Amniotic stem cell (primary cell): Measurements from ENCODE around the gene MX2.
"Not testable (repeated sequence)": the region's sequence is repeated elsewhere in the genome, so short reads cannot be mapped to it uniquely, and the experiment has no call there.

Experiments
- DNase-seq: peaks from one replicate; lab custom pipeline; 2025; lab: John Stamatoyannopoulos, UW

MX2 gene

GRCh38 chr21:41418393-41418792 lies 56.6 kb downstream of the MX2 start:
- no peak for DNase-seq

DNA sequence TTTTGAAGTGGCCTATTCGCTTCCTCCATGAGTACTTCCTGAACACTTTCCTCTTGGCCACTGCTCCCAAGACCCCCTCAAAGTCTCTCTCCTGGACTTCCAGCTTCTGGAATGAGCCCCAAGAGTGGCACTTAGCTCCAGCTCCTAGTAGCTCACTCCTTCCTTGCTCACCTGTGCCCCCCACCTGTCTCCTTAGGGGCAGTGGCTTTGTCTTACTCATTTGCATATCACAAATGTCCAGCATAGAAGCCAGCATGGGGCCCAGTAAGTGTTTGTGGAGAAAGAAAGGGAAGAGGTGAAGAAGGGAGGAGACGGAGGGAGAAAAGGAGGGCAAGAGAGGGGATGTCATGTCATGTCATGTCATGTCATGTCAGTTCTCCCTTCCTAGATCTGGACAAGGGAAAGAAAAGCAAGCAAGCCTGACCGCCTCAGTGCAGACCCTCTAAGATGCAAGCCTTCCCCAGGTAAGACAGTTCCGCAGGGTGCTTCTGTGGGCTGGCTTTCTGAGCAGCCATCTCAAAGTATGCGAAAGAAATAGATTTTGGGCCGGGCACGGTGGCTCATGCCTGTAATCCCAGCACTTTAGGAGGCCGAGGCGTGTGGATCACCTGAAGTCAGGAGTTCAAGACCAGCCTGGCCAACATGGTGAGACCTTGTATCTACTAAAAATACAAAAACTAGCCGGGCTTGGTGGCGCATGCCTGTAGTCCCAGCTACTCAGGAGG lies 57.3 kb downstream of the MX2 start:
- DNase-seq = no peak

DNA sequence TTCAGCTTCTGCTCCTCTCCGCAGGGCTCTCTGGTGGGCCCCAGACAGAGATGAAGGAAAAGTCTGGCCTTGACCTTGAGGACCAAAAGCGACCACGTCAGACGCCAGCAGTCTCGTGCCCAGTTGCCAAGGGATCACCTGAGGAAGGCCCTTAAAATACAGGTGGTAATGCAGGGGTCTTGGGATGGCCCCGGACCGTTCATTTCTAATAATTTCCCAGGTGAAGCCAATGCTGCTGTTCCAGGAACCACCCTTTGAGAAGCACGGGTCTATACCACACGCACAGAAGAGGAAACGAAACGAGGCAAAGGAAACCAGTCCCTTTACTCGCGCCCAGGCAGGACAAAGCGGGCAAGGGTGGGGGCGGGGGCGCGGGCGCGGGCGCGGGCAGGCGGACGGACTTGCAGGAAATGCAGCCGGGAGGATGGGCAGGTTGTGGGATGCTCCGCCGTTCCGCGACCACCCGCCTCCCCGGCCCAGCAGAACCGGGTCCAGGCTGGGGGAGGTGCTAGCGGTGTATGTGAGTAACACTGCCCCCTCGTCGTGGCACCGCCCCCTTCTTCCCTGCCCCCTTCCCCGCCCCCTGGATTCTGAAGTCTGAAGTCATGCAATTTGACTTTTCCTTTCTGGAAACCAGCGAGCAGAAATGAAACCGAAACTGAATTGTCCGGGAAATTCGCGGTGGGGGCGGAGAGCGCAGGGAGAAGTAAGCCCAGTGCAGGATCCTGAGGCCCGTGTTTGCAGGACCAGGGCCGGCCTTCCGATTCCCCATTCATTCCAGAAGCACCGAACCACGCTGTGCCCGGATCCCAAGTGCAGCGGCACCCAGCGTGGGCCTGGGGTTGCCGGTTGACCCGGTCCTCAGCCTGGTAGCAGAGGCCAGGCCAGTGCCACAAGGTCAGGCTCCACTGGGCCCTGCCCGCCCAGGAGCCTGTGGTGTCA lies 58.4 kb downstream of the MX2 start:
- DNase-seq = peak; percentile 68

DNA sequence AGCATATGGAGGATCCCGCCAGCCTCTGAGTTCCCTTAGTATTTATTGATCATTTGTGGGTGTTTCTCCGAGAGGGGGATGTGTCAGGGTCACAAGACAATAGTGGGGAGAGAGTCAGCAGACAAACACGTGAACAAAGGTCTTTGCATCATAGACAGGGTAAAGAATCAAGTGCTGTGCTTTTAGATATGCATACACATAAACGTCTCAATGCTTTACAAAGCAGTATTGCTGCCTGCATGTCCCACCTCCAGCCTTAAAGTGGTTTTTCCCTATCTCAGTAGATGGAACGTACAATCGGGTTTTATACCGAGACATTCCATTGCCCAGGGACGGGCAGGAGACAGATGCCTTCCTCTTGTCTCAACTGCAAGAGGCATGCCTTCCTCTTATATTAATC lies 59.2 kb downstream of the MX2 start:
- not testable (repeated sequence) for DNase-seq

- no peak for DNase-seq
Observed at GRCh38 chr21:41422546-41423304, 60.9 kb downstream of the MX2 start.

- not testable (repeated sequence) for DNase-seq
Observed at GRCh38 chr21:41423305-41423636, 61.4 kb downstream of the MX2 start.

- DNase-seq = no peak
Observed at GRCh38 chr21:41425588-41425953, 63.7 kb downstream of the MX2 start.

- DNase-seq = no peak
Observed at GRCh38 chr21:41425954-41426675, 64.3 kb downstream of the MX2 start, which contains the start of gene MX1. MX1 (plus strand) TSS chr21:41426239; CDS start chr21:41432071, 5,832 bp downstream.

DNA sequence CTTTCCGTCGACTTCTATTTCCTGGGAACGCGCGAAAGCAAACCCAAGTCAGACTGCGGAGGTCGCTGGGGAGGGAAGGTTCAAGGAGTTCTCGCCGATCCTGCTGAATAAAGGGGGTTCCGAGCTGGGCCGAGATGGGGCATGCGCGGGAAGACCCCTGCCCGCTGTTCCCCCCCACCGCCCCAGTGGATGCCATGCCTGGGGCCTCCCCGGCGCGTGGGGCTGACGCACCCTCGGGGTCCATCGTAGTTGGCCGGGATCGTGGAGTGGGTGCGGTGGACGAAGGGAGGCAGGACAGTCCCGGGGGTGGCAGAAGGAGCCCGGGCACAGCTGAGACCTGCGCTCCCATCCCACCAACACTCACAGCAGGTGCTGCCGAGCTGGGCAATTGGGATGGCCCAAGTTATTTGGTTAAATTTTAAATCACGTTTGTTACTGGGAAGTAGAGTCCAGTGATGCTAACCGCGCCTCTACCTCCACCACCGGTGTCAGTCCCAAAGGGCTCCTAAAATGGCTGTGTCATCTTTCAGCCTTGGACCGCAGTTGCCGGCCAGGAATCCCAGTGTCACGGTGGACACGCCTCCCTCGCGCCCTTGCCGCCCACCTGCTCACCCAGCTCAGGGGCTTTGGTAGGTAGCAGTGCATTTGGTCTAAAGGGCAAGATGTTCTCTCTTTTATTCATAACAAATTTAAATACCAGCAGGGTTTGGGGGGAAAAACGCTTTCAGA lies 65.0 kb downstream of the MX2 start:
- no peak for DNase-seq

DNA sequence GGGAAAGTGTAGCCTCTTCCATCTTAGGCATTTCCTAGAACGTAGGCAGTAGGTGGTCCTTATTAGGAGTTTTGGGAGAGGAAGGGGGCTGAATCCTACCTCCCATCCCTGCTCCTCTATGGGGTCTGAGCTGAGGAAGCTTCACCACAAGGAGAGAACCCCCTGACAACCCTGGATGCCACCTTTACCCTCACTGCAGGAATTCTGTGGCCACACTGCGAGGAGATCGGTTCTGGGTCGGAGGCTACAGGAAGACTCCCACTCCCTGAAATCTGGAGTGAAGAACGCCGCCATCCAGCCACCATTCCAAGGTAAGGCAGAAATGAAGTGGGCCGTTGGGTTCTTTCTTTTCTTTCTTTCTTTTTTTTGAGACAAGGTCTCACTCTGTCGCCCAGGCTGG lies 65.7 kb downstream of the MX2 start:
- DNase-seq = no peak

DNA sequence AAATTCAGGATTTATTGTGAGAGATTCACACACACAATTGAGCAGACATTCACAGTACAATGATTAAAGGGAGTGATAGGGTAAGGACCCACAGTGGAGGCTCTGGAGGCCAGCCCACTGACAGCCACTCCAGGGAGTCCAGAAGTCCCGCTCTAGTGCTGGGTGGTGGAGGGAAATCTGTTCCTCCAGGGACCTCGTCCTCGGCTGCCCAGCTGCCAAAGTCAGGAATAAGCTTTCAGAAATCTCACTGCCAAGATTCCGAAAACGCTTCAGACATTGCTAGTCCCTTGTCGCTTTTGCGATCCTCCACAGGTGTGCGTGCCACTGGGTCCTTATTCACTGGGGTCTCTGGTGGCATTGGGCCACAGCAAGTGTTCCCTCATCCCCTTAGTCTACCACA lies 66.5 kb downstream of the MX2 start:
- DNase-seq = no peak

- DNase-seq = no peak
Observed at GRCh38 chr21:41428847-41429246, 67.0 kb downstream of the MX2 start.

GRCh38 chr21:41429305-41429704 lies 67.5 kb downstream of the MX2 start:
- no peak for DNase-seq

DNA sequence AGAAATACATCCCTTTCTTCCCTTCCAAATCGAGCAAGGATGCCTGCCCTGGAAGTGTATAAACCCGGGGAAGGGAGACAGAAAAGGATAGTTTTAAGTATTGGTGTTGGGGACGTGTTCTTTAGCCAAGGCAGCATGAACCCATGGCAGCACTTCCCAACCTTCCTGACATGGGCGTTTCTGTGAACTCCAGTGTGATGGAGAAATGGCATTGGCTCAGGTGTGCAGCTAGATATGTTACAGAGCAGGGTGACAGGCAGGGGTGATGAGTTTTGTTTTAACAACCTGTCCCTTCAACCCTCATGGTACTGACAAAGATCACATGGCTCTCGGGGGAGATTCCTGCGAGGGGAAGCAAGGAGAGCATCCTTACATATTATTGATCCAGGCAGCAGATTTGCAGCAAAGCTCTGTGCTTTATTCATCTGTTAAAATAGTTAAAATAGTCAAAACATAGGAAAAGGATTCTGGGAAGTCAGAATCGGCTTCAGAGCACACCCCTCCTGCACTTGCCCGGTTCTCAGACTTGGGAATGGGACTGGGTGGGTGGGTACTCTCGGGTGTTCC lies 68.2 kb downstream of the MX2 start:
- DNase-seq = no peak

- no peak for DNase-seq
Observed at GRCh38 chr21:41431788-41432548, 70.1 kb downstream of the MX2 start.

DNA sequence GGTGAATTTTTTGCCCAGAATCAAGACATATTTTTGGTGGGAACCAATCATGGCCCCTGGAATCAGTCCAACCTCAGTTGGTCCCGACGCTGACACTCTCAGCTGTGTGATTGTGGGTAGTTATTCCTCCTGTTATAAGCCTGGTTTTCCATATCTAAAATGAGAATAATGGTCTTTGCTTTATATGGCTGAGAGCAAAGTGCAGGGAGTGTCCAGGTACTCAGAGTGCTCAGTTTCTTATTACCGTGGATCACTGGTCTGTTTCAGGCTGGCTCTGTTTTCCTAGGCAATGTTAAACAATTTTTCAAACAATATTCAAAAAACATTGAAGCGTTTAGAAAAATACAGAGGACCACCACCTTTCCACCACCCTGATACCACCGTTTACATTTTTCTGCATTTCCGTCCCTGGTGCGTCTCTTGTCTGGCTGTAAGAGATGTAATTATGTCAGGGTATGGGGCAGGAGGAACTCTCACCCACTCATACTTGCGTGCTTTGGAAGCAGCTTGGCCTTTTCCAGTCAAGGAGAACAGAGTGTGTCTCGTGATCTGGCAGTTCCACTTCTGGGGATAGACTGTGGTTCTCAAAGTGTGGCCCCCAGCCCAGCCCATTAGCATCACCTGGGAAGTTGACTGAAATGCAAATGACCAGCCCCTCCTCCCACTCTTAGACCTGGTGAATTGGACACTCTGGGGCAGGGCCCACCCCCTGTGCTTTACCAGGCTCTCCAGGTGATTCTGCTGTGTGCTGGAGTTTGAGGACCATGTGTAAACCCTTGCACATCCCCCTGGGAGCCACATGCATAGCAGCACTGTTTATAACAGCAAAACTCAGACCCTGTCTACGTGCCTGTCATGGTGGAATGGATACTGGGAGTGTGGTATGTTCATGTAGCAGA lies 71.0 kb downstream of the MX2 start:
- DNase-seq = no peak

DNA sequence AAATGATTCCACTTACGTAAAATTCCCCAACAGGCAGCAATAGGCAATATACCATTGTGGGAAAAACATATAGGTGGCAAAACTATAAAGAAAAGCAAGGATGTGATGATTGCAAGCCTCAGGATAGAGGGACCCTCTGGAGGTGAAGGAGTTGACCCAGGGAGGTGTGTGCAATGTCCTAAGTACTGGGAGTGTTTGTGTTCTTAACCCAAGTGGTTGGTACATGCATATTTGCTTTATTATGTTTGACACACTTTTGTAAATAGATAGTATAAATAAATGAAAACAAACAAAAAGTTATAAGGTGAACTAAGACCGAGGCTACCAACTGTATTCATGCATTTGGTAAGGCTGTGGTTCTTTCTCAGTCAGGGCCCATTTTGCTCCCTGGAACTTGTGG lies 71.7 kb downstream of the MX2 start:
- no peak for DNase-seq

DNA sequence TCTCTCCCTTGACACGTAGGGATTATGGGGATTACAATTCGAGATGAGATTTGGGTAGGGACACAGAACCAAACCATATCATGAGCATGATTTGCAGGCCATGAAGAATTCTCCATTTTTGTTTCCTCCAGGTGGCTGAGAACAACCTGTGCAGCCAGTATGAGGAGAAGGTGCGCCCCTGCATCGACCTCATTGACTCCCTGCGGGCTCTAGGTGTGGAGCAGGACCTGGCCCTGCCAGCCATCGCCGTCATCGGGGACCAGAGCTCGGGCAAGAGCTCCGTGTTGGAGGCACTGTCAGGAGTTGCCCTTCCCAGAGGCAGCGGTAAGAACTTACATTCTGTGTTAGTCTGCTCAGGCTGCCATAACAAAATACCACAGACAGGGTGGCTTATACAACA lies 73.9 kb downstream of the MX2 start:
- no peak for DNase-seq

DNA sequence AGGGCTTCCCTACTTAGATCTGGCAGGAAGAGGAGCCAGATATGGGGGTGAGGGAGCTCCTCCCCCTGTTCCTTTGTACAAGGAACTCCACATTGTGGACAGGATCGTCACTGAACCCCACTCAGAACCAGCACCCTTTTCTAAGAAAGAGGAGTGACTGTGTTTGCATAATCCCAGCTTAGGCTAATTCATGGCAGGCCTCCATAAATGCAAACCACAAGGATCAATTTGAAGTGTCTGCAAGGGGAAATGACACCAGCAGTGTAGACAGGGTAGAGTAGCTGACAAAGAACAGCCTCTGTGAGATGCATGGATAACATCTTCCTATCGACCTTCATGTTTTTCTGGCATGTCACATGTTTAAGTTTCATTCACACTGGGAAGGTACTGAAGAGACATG lies 75.9 kb downstream of the MX2 start:
- no peak for DNase-seq
